Measurements from ENCODE around the gene SERPINB2. TPM values are rescaled to one million over a fixed set of nuclear protein-coding genes. Genes with fewer than 3 reads are reported as not detected.

Gene SERPINB2
- total RNA-seq, 1 experiment from 2014 or later = 9.9 TPM

GRCh38 chr18:63890237-63890949 is 2.9 kb downstream of the SERPINB2 start:
- no peak for ATAC-seq
- no peaks in the 10 kb centered on the region for H4K20me1 ChIP-seq (ENCODE audit: low read length)
- H3F3A ChIP-seq (ENCODE audit: low read length, unreplicated experiment) = no peaks in the 10 kb centered on the region
- no peaks in the 10 kb centered on the region for H3K79me2 ChIP-seq (ENCODE audit: low read length)
- H3K4me3 ChIP-seq (ENCODE audit: low read length) = no peak overlapping the region
- ChIA-PET CTCF (no interaction called here), POLR2A (ENCODE audit: unreplicated experiment) (no interaction called here)
- H3K27ac ChIP-seq (ENCODE audit: low read length) = no peak overlapping the region
- intact Hi-C loops (cut with micrococcal nuclease) = no loop called here
- no peak overlapping the region for H3K4me2 ChIP-seq (ENCODE audit: low read length)
- H3K9me2 ChIP-seq (replicated peaks; ENCODE audit: low read length) = no peaks in the 10 kb centered on the region
- DNase-seq = no peak
- H3K9ac ChIP-seq (ENCODE audit: low read length) = no peak overlapping the region
- TF ChIP-seq EZH2phosphoT487 (IDR thresholded peaks at IDR 0.05; ENCODE audit: borderline replicate concordance, low read length) (no peak), EZH2 (IDR thresholded peaks at IDR 0.05; ENCODE audit: low read length, unreplicated experiment) (no peak)
- TF ChIP-seq, protein P1, sequence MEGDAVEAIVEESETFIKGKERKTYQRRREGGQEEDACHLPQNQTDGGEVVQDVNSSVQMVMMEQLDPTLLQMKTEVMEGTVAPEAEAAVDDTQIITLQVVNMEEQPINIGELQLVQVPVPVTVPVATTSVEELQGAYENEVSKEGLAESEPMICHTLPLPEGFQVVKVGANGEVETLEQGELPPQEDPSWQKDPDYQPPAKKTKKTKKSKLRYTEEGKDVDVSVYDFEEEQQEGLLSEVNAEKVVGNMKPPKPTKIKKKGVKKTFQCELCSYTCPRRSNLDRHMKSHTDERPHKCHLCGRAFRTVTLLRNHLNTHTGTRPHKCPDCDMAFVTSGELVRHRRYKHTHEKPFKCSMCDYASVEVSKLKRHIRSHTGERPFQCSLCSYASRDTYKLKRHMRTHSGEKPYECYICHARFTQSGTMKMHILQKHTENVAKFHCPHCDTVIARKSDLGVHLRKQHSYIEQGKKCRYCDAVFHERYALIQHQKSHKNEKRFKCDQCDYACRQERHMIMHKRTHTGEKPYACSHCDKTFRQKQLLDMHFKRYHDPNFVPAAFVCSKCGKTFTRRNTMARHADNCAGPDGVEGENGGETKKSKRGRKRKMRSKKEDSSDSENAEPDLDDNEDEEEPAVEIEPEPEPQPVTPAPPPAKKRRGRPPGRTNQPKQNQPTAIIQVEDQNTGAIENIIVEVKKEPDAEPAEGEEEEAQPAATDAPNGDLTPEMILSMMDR (conservative IDR thresholded peaks at IDR 0.05; ENCODE audit: low read depth, low read length) = no peak
- H3K36me3 ChIP-seq (ENCODE audit: low read depth, low read length) = no peaks in the 10 kb centered on the region
- no peaks in the 10 kb centered on the region for H3K9me3 ChIP-seq (ENCODE audit: low read length)
- BruUV-seq (replicated peaks) = no TSS peak
- no peaks in the 10 kb centered on the region for H3K27me3 ChIP-seq (ENCODE audit: low read length)
- H2AFZ ChIP-seq (ENCODE audit: low read length) = no peak overlapping the region
- H3K4me1 ChIP-seq (ENCODE audit: insufficient read depth, low read length) = peaks cover 19% of the 10 kb centered on the region

DNA sequence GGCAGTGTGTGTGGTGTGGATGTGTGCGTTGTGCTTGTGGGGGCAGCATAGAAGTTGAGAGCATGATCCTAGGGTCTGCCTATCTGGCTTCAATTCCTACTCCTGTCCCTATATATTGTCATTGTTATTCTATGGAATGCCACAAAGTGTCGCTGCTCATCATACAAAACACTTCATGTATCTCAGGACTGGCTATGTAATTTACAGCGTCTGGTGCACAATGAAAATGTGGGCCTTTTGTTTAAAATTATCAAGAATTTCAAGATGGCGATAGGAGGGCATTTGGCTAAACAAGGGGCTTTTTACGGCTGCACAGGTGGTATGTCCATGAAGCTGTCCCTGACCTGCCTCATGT is 3.4 kb downstream of the SERPINB2 start:
- no peaks in the 10 kb centered on the region for H3K9me3 ChIP-seq (ENCODE audit: low read length)
- H3K4me3 ChIP-seq (ENCODE audit: low read length) = no peak overlapping the region
- no peaks in the 10 kb centered on the region for H3K79me2 ChIP-seq (ENCODE audit: low read length)
- H3K36me3 ChIP-seq (ENCODE audit: low read depth, low read length) = no peaks in the 10 kb centered on the region
- H3F3A ChIP-seq (ENCODE audit: low read length, unreplicated experiment) = no peaks in the 10 kb centered on the region
- no peak overlapping the region for H2AFZ ChIP-seq (ENCODE audit: low read length)
- ChIA-PET CTCF (no interaction called here), POLR2A (ENCODE audit: unreplicated experiment) (no interaction called here)
- H3K9me2 ChIP-seq (replicated peaks; ENCODE audit: low read length) = no peaks in the 10 kb centered on the region
- no peaks in the 10 kb centered on the region for H3K27me3 ChIP-seq (ENCODE audit: low read length)
- no TSS peak for BruUV-seq (replicated peaks)
- H3K4me1 ChIP-seq (ENCODE audit: insufficient read depth, low read length) = peaks cover 19% of the 10 kb centered on the region
- no peak overlapping the region for H3K4me2 ChIP-seq (ENCODE audit: low read length)
- no peak for ATAC-seq
- intact Hi-C loops (cut with micrococcal nuclease) = no loop called here
- H4K20me1 ChIP-seq (ENCODE audit: low read length) = no peaks in the 10 kb centered on the region
- DNase-seq = peak; percentile 20
- no peak overlapping the region for H3K9ac ChIP-seq (ENCODE audit: low read length)
- no peak overlapping the region for H3K27ac ChIP-seq (ENCODE audit: low read length)
- TF ChIP-seq, protein P1 (conservative IDR thresholded peaks at IDR 0.05; ENCODE audit: low read depth, low read length) = peak; percentile 33; the same call in 1 of the 2 replicates
- no peak for TF ChIP-seq EZH2 (IDR thresholded peaks at IDR 0.05; ENCODE audit: low read length, unreplicated experiment)

DNA sequence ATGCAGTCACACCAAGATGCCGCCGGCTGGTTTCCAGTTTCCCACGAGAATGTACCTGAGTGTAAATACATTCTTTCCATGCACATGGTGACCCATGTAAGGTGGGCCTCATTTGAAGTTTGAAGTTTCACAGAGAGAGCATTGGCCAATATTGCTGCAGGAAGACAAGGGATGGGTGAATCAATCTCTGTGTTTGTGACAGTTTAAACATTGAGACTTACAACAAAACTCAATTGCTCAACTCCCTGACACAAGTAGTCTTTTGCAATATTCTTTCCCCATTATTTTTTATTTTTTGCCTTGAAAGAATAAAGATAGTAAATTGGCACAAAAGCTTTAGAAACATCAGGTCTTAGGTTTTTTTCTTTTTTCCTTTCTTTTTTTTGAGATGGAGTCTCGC is 5.1 kb downstream of the SERPINB2 start:
- TF ChIP-seq, protein P1 (conservative IDR thresholded peaks at IDR 0.05; ENCODE audit: low read depth, low read length) = no peak
- TF ChIP-seq EZH2 (IDR thresholded peaks at IDR 0.05; ENCODE audit: low read length, unreplicated experiment) (no peak), EZH2phosphoT487 (IDR thresholded peaks at IDR 0.05; ENCODE audit: borderline replicate concordance, low read length) (no peak)
- Histone ChIP-seq H3F3A (ENCODE audit: low read length, unreplicated experiment) (no peaks in the 10 kb centered on the region), H3K79me2 (ENCODE audit: low read length) (no peaks in the 10 kb centered on the region), H3K36me3 (ENCODE audit: low read depth, low read length) (no peaks in the 10 kb centered on the region), H3K9me3 (ENCODE audit: low read length) (no peaks in the 10 kb centered on the region), H3K9me2 (replicated peaks; ENCODE audit: low read length) (no peaks in the 10 kb centered on the region), H3K4me3 (ENCODE audit: low read length) (no peak overlapping the region), H4K20me1 (ENCODE audit: low read length) (no peaks in the 10 kb centered on the region), H2AFZ (ENCODE audit: low read length) (no peak overlapping the region), H3K27me3 (ENCODE audit: low read length) (no peaks in the 10 kb centered on the region), H3K9ac (ENCODE audit: low read length) (no peak overlapping the region), H3K27ac (ENCODE audit: low read length) (no peak overlapping the region), H3K4me2 (ENCODE audit: low read length) (no peak overlapping the region), H3K4me1 (ENCODE audit: insufficient read depth, low read length) (peaks cover 12% of the 10 kb centered on the region)
- POLR2A ChIA-PET (ENCODE audit: unreplicated experiment) = no interaction called here
- DNase-seq (no peak), ATAC-seq (no peak)
- intact Hi-C loops (cut with micrococcal nuclease) = no loop called here
- no TSS peak for BruUV-seq (replicated peaks)
- CTCF ChIA-PET = no interaction called here

Data from PC-3 (cell line).